ENCODE results near the gene KREMEN2. TPM values are rescaled to one million over a fixed set of nuclear protein-coding genes. Genes with fewer than 3 reads are reported as not detected.

KREMEN2 gene
- total RNA-seq, 1 donor, result not detected

DNA sequence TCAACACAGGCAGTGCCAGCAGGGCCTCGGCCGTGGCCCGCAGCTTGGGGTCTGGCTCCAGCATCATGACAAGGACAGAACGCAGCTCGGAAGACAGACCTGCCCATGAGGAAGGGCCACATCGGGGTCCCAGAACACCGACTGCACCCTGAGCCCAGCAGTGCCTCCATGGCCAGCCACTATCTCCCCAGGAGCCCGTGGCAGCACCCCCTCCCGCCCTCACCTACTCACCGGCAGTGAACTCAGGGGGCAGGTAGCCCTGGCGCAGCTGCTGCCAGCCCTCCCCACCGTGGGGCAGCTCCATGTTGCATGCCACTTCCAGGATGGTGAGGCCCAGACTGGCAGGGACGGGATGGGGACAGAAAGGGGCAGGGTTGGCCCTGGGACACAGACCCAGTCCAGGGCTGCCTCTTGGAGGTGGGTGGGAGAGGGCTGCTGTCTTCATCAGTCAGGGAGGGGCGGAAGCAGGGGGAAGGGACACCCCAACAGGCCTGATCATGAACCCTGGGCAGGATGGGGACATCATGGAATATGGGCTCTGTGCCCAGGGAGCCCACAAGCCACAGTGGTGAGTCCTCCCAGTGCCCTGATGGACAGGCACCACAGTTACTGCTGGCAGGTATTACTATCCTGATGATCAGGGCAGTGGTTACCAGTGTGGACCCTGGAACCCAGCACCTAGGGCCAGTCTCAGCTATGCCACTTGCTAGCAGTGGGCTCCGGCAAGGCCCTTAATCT is 10.4 kb downstream of the KREMEN2 start:
- no peaks in the 10 kb centered on the region for H3K9me3 ChIP-seq (ENCODE audit: low read depth, low read length)
- TF ChIP-seq, protein P1, sequence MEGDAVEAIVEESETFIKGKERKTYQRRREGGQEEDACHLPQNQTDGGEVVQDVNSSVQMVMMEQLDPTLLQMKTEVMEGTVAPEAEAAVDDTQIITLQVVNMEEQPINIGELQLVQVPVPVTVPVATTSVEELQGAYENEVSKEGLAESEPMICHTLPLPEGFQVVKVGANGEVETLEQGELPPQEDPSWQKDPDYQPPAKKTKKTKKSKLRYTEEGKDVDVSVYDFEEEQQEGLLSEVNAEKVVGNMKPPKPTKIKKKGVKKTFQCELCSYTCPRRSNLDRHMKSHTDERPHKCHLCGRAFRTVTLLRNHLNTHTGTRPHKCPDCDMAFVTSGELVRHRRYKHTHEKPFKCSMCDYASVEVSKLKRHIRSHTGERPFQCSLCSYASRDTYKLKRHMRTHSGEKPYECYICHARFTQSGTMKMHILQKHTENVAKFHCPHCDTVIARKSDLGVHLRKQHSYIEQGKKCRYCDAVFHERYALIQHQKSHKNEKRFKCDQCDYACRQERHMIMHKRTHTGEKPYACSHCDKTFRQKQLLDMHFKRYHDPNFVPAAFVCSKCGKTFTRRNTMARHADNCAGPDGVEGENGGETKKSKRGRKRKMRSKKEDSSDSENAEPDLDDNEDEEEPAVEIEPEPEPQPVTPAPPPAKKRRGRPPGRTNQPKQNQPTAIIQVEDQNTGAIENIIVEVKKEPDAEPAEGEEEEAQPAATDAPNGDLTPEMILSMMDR (IDR thresholded peaks at IDR 0.05; ENCODE audit: extremely low read depth, low read depth, low read length), result no peak
- H3K4me3 ChIP-seq (ENCODE audit: insufficient read depth, low read length), result no peak overlapping the region
- H2AFZ ChIP-seq (ENCODE audit: low read length), result no peak overlapping the region
- H3K36me3 ChIP-seq (ENCODE audit: insufficient read depth, low read length), result no peaks in the 10 kb centered on the region
- no peak overlapping the region for H3K4me2 ChIP-seq (ENCODE audit: insufficient read depth, low read length)
- peaks cover 12% of the 10 kb centered on the region for H4K20me1 ChIP-seq (ENCODE audit: insufficient read depth, low read length)
- no peaks in the 10 kb centered on the region for H3K27me3 ChIP-seq (ENCODE audit: insufficient read depth, low read length)
- no peak for DNase-seq (ENCODE audit: insufficient read length, low spot score, missing footprints)
- H3K79me2 ChIP-seq (ENCODE audit: insufficient read depth, low read length), result peaks cover 4% of the 10 kb centered on the region
- H3K27ac ChIP-seq (ENCODE audit: low read depth, low read length), result no peak overlapping the region
- peaks cover 7% of the 10 kb centered on the region for H3K4me1 ChIP-seq (ENCODE audit: insufficient read depth, low read length)

- peaks cover 10% of the 10 kb centered on the region for H3K79me2 ChIP-seq (ENCODE audit: insufficient read depth, low read length)
Measured at GRCh38 chr16:2975161-2975795, 11.2 kb downstream of the KREMEN2 start.

DNA sequence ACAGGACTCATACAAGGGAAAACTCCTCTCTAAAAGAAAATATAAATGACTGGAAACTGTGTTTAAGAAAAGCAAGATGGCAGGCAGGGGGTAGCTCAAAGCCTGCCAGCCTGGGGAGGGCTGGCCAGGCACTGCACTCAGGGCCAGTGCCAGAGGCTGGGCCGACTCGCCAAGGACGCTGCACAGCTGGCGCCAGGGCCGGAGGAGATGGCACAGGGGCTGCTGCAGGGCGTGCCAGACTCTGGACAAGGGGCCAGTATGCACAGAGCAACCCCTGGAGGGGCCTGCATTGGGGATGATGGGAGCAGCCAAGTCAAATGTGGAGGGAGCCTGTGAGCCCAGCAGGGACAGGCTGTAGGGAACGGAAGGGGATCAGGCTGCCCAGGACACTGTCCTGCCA is 12.1 kb downstream of the KREMEN2 start:
- DNase-seq (ENCODE audit: insufficient read length, low spot score, missing footprints), result no peak
- no peaks in the 10 kb centered on the region for H3K36me3 ChIP-seq (ENCODE audit: insufficient read depth, low read length)

More at GRCh38 chr16:2975161-2975795, 11.2 kb downstream of the KREMEN2 start:
- no peak overlapping the region for H3K27ac ChIP-seq (ENCODE audit: low read depth, low read length)
- no peak overlapping the region for H3K4me2 ChIP-seq (ENCODE audit: insufficient read depth, low read length)
- H3K4me1 ChIP-seq (ENCODE audit: insufficient read depth, low read length), result peaks cover 7% of the 10 kb centered on the region
- H2AFZ ChIP-seq (ENCODE audit: low read length), result no peak overlapping the region
- H3K27me3 ChIP-seq (ENCODE audit: insufficient read depth, low read length), result no peaks in the 10 kb centered on the region
- DNase-seq (ENCODE audit: insufficient read length, low spot score, missing footprints), result no peak
- peaks cover 12% of the 10 kb centered on the region for H4K20me1 ChIP-seq (ENCODE audit: insufficient read depth, low read length)
- no peaks in the 10 kb centered on the region for H3K36me3 ChIP-seq (ENCODE audit: insufficient read depth, low read length)
- H3K9me3 ChIP-seq (ENCODE audit: low read depth, low read length), result no peaks in the 10 kb centered on the region
- TF ChIP-seq, protein P1 (IDR thresholded peaks at IDR 0.05; ENCODE audit: extremely low read depth, low read depth, low read length), result no peak
- no peak overlapping the region for H3K4me3 ChIP-seq (ENCODE audit: insufficient read depth, low read length)

GRCh38 chr16:2976673-2977072 is 12.6 kb downstream of the KREMEN2 start:
- peaks cover 11% of the 10 kb centered on the region for H3K4me1 ChIP-seq (ENCODE audit: insufficient read depth, low read length)
- H4K20me1 ChIP-seq (ENCODE audit: insufficient read depth, low read length), result peaks cover 4% of the 10 kb centered on the region
- no peaks in the 10 kb centered on the region for H3K27me3 ChIP-seq (ENCODE audit: insufficient read depth, low read length)
- H3K9me3 ChIP-seq (ENCODE audit: low read depth, low read length), result no peaks in the 10 kb centered on the region
- H3K36me3 ChIP-seq (ENCODE audit: insufficient read depth, low read length), result no peaks in the 10 kb centered on the region
- H3K27ac ChIP-seq (ENCODE audit: low read depth, low read length), result no peak overlapping the region
- no peak for DNase-seq (ENCODE audit: insufficient read length, low spot score, missing footprints)
- peaks cover 8% of the 10 kb centered on the region for H3K79me2 ChIP-seq (ENCODE audit: insufficient read depth, low read length)
- H3K4me3 ChIP-seq (ENCODE audit: insufficient read depth, low read length), result no peak overlapping the region
- TF ChIP-seq, protein P1 (IDR thresholded peaks at IDR 0.05; ENCODE audit: extremely low read depth, low read depth, low read length), result no peak
- no peak overlapping the region for H3K4me2 ChIP-seq (ENCODE audit: insufficient read depth, low read length)
- no peak overlapping the region for H2AFZ ChIP-seq (ENCODE audit: low read length)

More for the DNA sequence above, 12.1 kb downstream of the KREMEN2 start:
- Histone ChIP-seq H3K9me3 (ENCODE audit: low read depth, low read length) (no peaks in the 10 kb centered on the region), H2AFZ (ENCODE audit: low read length) (no peak overlapping the region), H4K20me1 (ENCODE audit: insufficient read depth, low read length) (peaks cover 4% of the 10 kb centered on the region), H3K4me3 (ENCODE audit: insufficient read depth, low read length) (no peak overlapping the region), H3K27me3 (ENCODE audit: insufficient read depth, low read length) (no peaks in the 10 kb centered on the region), H3K27ac (ENCODE audit: low read depth, low read length) (no peak overlapping the region), H3K4me1 (ENCODE audit: insufficient read depth, low read length) (peaks cover 11% of the 10 kb centered on the region), H3K4me2 (ENCODE audit: insufficient read depth, low read length) (no peak overlapping the region), H3K79me2 (ENCODE audit: insufficient read depth, low read length) (peaks cover 8% of the 10 kb centered on the region)
- TF ChIP-seq, protein P1 (IDR thresholded peaks at IDR 0.05; ENCODE audit: extremely low read depth, low read depth, low read length), result no peak
